Measurements from ENCODE around the gene CFAP410.

CFAP410 gene

GRCh38 chr21:44354001-44354405, 14.8 kb upstream of the CFAP410 start:
- no peak overlapping the region for H3K9ac ChIP-seq (ENCODE audit: low read length)
- H3K36me3 ChIP-seq (ENCODE audit: control insufficient read depth, insufficient read depth, low read length): no peaks in the 10 kb centered on the region
- peaks cover 47% of the 10 kb centered on the region for H3K27me3 ChIP-seq (ENCODE audit: control insufficient read depth, insufficient read depth, low read length)
- no peaks in the 10 kb centered on the region for H3K4me1 ChIP-seq (ENCODE audit: control insufficient read depth, insufficient read depth, low read length)
- no peaks in the 10 kb centered on the region for H3K9me3 ChIP-seq (ENCODE audit: control insufficient read depth, low read length)
- no peak overlapping the region for H3K4me3 ChIP-seq (ENCODE audit: low read length)

GRCh38 chr21:44353191-44353970, 14.2 kb upstream of the CFAP410 start, which contains the start of gene TRPM2:
TRPM2 (plus strand) TSS chr21:44353621; CDS start chr21:44353701, 80 bp downstream.
- Histone ChIP-seq H3K4me3 (ENCODE audit: low read length) (no peak within 1 kb of the TSS), H3K4me1 (ENCODE audit: control insufficient read depth, insufficient read depth, low read length) (no peaks in the 10 kb centered on the region), H3K27me3 (ENCODE audit: control insufficient read depth, insufficient read depth, low read length) (peaks cover 53% of the 10 kb centered on the region), H3K9ac (ENCODE audit: low read length) (no peak within 1 kb of the TSS), H3K36me3 (ENCODE audit: control insufficient read depth, insufficient read depth, low read length) (no peaks in the 10 kb centered on the region), H3K9me3 (ENCODE audit: control insufficient read depth, low read length) (no peaks in the 10 kb centered on the region)

GRCh38 chr21:44352253-44352860, 13.2 kb upstream of the CFAP410 start:
- no peaks in the 10 kb centered on the region for H3K4me1 ChIP-seq (ENCODE audit: control insufficient read depth, insufficient read depth, low read length)
- peaks cover 55% of the 10 kb centered on the region for H3K27me3 ChIP-seq (ENCODE audit: control insufficient read depth, insufficient read depth, low read length)
- no peak overlapping the region for H3K9ac ChIP-seq (ENCODE audit: low read length)
- no peaks in the 10 kb centered on the region for H3K36me3 ChIP-seq (ENCODE audit: control insufficient read depth, insufficient read depth, low read length)
- H3K9me3 ChIP-seq (ENCODE audit: control insufficient read depth, low read length): no peaks in the 10 kb centered on the region
- no peak overlapping the region for H3K4me3 ChIP-seq (ENCODE audit: low read length)

DNA sequence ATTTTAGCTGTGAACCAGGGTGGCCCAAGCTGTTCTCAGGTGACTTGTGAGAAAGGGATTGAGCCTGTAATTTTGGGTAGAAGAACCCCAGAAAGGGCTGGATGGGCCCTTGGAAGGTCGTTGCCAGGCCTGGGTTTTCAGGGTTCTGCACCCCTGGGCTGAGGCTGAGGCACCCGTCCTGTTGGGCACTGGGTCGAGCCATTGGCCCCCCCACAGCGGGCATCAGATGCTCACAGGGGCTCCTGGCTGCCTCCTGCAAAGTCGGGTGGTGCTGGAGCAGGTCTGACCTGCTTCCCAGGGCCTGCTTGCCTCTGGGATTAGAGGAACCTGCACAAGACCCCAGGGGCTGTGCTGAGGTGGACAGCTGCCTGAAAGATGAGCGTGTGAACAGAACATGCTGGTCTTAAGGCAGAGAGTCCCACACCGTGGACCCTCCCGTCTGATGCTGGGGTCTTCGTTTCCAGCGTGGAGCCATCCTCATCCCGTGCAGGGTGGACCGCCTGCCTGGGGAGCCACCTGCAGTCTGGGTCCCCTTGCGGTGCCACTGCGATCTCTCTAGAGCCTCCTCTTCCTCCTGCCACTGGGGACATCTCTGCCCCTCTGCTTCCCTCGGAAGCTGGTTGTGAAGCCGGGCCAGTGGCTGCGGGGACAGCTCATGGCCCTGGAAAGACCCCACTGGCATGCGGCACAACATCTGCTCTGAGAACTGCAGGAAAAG, 12.5 kb upstream of the CFAP410 start:
- no peaks in the 10 kb centered on the region for H3K4me1 ChIP-seq (ENCODE audit: control insufficient read depth, insufficient read depth, low read length)
- H3K27me3 ChIP-seq (ENCODE audit: control insufficient read depth, insufficient read depth, low read length): peaks cover 55% of the 10 kb centered on the region

GRCh38 chr21:44350773-44351481, 11.7 kb upstream of the CFAP410 start:
- Histone ChIP-seq H3K36me3 (ENCODE audit: control insufficient read depth, insufficient read depth, low read length) (no peaks in the 10 kb centered on the region), H3K9ac (ENCODE audit: low read length) (no peak overlapping the region), H3K4me1 (ENCODE audit: control insufficient read depth, insufficient read depth, low read length) (no peaks in the 10 kb centered on the region), H3K9me3 (ENCODE audit: control insufficient read depth, low read length) (no peaks in the 10 kb centered on the region), H3K27me3 (ENCODE audit: control insufficient read depth, insufficient read depth, low read length) (peaks cover 55% of the 10 kb centered on the region), H3K4me3 (ENCODE audit: low read length) (no peak overlapping the region)

More for the DNA sequence above, 12.5 kb upstream of the CFAP410 start:
- Histone ChIP-seq H3K4me3 (ENCODE audit: low read length) (no peak overlapping the region), H3K9ac (ENCODE audit: low read length) (no peak overlapping the region), H3K36me3 (ENCODE audit: control insufficient read depth, insufficient read depth, low read length) (no peaks in the 10 kb centered on the region), H3K9me3 (ENCODE audit: control insufficient read depth, low read length) (no peaks in the 10 kb centered on the region)

DNA sequence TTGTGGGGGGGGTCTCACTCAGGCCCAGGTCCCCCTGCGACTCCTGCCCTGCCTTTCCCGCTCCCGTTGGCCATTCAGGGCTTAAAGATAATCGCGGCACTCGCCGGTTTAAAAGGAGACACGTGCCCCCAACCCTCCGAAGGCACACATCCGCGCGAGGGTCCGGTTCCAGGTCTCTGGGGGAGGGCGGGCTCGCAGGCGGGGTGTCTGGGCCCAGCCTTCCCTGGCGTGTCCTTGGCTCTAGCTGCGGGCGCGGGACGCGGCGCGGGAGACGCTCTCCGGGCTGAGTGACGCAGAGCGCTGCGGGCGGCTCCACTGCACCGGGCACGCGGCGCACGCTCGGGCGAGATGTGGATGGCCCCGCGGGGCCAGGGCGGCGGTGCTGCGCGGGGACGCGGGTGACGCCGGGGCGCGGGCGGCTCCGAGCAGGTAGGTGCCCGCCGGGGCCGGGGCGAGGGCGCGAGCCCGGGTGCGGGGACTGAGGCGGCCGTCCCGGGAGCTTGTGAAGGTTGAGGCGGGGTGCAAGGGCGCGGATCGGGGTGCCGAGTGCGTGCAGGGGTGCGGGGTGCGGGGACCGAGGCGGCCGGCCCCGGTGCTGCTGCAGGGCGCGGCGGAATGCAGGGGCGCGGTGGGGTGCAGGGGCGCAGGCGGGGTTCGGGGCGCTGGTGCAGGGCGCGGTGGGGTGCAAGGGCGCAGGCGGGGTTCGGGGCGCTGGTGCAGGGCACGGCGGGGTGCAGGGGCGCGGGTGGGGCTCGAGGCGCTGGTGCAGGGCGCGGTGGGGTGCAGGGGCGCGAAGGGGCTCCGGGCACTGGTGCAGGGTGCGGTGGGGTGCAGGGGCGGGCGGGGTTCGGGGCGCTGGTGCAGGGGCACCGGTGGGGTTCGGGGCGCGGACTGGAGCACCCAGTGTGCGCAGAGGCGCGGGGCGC, 10.9 kb upstream of the CFAP410 start:
- no peaks in the 10 kb centered on the region for H3K36me3 ChIP-seq (ENCODE audit: control insufficient read depth, insufficient read depth, low read length)
- peaks cover 55% of the 10 kb centered on the region for H3K27me3 ChIP-seq (ENCODE audit: control insufficient read depth, insufficient read depth, low read length)
- no peaks in the 10 kb centered on the region for H3K9me3 ChIP-seq (ENCODE audit: control insufficient read depth, low read length)
- H3K4me1 ChIP-seq (ENCODE audit: control insufficient read depth, insufficient read depth, low read length): no peaks in the 10 kb centered on the region
- no peak overlapping the region for H3K4me3 ChIP-seq (ENCODE audit: low read length)
- no peak overlapping the region for H3K9ac ChIP-seq (ENCODE audit: low read length)

GRCh38 chr21:44349416-44349846, 10.2 kb upstream of the CFAP410 start:
- Histone ChIP-seq H3K9me3 (ENCODE audit: control insufficient read depth, low read length) (no peaks in the 10 kb centered on the region), H3K36me3 (ENCODE audit: control insufficient read depth, insufficient read depth, low read length) (no peaks in the 10 kb centered on the region), H3K4me1 (ENCODE audit: control insufficient read depth, insufficient read depth, low read length) (no peaks in the 10 kb centered on the region), H3K9ac (ENCODE audit: low read length) (no peak overlapping the region), H3K27me3 (ENCODE audit: control insufficient read depth, insufficient read depth, low read length) (peaks cover 58% of the 10 kb centered on the region), H3K4me3 (ENCODE audit: low read length) (no peak overlapping the region)

GRCh38 chr21:44348861-44349260, 9.7 kb upstream of the CFAP410 start:
- Histone ChIP-seq H3K36me3 (ENCODE audit: control insufficient read depth, insufficient read depth, low read length) (no peaks in the 10 kb centered on the region), H3K27me3 (ENCODE audit: control insufficient read depth, insufficient read depth, low read length) (peaks cover 54% of the 10 kb centered on the region), H3K4me1 (ENCODE audit: control insufficient read depth, insufficient read depth, low read length) (no peaks in the 10 kb centered on the region), H3K9ac (ENCODE audit: low read length) (no peak overlapping the region), H3K9me3 (ENCODE audit: control insufficient read depth, low read length) (no peaks in the 10 kb centered on the region), H3K4me3 (ENCODE audit: low read length) (no peak overlapping the region)

- no peak overlapping the region for H3K9ac ChIP-seq (ENCODE audit: low read length)
- H3K4me3 ChIP-seq (ENCODE audit: low read length): no peak overlapping the region
- no peaks in the 10 kb centered on the region for H3K4me1 ChIP-seq (ENCODE audit: control insufficient read depth, insufficient read depth, low read length)
- no peaks in the 10 kb centered on the region for H3K36me3 ChIP-seq (ENCODE audit: control insufficient read depth, insufficient read depth, low read length)
- H3K27me3 ChIP-seq (ENCODE audit: control insufficient read depth, insufficient read depth, low read length): peaks cover 54% of the 10 kb centered on the region
- H3K9me3 ChIP-seq (ENCODE audit: control insufficient read depth, low read length): no peaks in the 10 kb centered on the region
Observed at GRCh38 chr21:44347911-44348451, 8.8 kb upstream of the CFAP410 start.

DNA sequence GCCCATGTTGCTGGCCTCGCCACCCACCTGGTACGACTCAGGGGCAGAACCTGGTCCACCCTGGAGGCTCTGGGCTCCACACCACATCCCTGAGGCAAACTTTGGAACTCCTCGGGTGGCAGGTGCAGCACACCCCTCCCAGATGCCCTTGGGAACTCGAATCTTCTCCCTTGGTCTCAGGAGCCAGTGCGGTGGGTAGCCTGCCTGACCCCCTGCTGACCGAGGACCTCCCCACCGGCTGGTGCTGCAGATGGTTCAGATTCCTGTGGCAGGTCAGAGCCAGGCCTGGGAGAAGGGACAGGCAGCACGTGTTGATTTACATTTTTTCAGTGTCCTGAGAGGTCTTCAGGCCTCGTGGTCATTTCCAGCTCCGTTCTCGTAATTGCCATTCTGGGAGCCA, 6.3 kb upstream of the CFAP410 start:
- no peak overlapping the region for H3K9ac ChIP-seq (ENCODE audit: low read length)
- H3K27me3 ChIP-seq (ENCODE audit: control insufficient read depth, insufficient read depth, low read length): peaks cover 31% of the 10 kb centered on the region
- H3K4me3 ChIP-seq (ENCODE audit: low read length): no peak overlapping the region
- H3K9me3 ChIP-seq (ENCODE audit: control insufficient read depth, low read length): no peaks in the 10 kb centered on the region
- H3K36me3 ChIP-seq (ENCODE audit: control insufficient read depth, insufficient read depth, low read length): no peaks in the 10 kb centered on the region
- no peaks in the 10 kb centered on the region for H3K4me1 ChIP-seq (ENCODE audit: control insufficient read depth, insufficient read depth, low read length)

All from mucosa of stomach (tissue), 1 donor.